ENCODE data around the gene TAS2R46. TPM values are rescaled to one million over a fixed set of nuclear protein-coding genes. Genes with fewer than 3 reads are reported as not detected.

TAS2R46 gene
- total RNA-seq, 2 experiments from 2014 or later, result 1.5 to 1.6 TPM

GRCh38 chr12:11016937-11017336 is 45.2 kb downstream of the TAS2R46 start:
- no peaks in the 10 kb centered on the region for H3K27me3 ChIP-seq (ENCODE audit: control insufficient read depth in 1 of 2, insufficient read depth in 2 of 2, low read length in 2 of 2)
- intact Hi-C loops (cut with DNase I, micrococcal nuclease), result loop anchor here in 1 of 2 experiments (10.0 kb wide), 1 partner anchor 618 kb away; no protein-coding TSS in a partner anchor
- H3K9me3 ChIP-seq (ENCODE audit: control insufficient read depth in 1 of 2, insufficient read depth in 1 of 2, low read length in 2 of 2), result no peaks in the 10 kb centered on the region
- H3K4me1 ChIP-seq (ENCODE audit: insufficient read depth, low read length), result no peaks in the 10 kb centered on the region
- DNase-seq, result no peak
- Mint-ChIP-seq H3K4me3 (no peak overlapping the region), H3K36me3 (ENCODE audit: low read depth) (peaks cover 51% of the 10 kb centered on the region), H3K27ac (no peak overlapping the region), H3K9me3 (no peaks in the 10 kb centered on the region), H3K27me3 (no peaks in the 10 kb centered on the region), H3K4me1 (ENCODE audit: low read depth) (peaks cover 8% of the 10 kb centered on the region)
- H3K4me3 ChIP-seq (ENCODE audit: low read length), result no peak overlapping the region
- CTCF ChIA-PET, result no interaction called here
- no peaks in the 10 kb centered on the region for H3K36me3 ChIP-seq (ENCODE audit: insufficient read depth, low read length)
- no peak overlapping the region for H3K27ac ChIP-seq (ENCODE audit: low read depth in 1 of 2, low read length in 2 of 2)
- POLR2A ChIA-PET, result no interaction called here
- no peak for TF ChIP-seq CTCF (IDR thresholded peaks at IDR 0.05)
- no peak for ATAC-seq (ENCODE audit: poor library complexity)

- DNase-seq (no peak), ATAC-seq (ENCODE audit: poor library complexity) (no peak)
- Mint-ChIP-seq H3K9me3 (no peaks in the 10 kb centered on the region), H3K27me3 (no peaks in the 10 kb centered on the region), H3K4me3 (no peak overlapping the region), H3K27ac (no peak overlapping the region), H3K36me3 (ENCODE audit: low read depth) (peaks cover 46% of the 10 kb centered on the region), H3K4me1 (ENCODE audit: low read depth) (peaks cover 8% of the 10 kb centered on the region)
- TF ChIP-seq CTCF (IDR thresholded peaks at IDR 0.05), result no peak
- intact Hi-C loops (cut with DNase I, micrococcal nuclease), result loop anchor here in 1 of 2 experiments (10.0 kb wide), 1 partner anchor 619 kb away; no protein-coding TSS in a partner anchor
- no peaks in the 10 kb centered on the region for H3K9me3 ChIP-seq (ENCODE audit: control insufficient read depth in 1 of 2, insufficient read depth in 1 of 2, low read length in 2 of 2)
- H3K4me3 ChIP-seq (ENCODE audit: low read length), result no peak overlapping the region
- no peaks in the 10 kb centered on the region for H3K27me3 ChIP-seq (ENCODE audit: control insufficient read depth in 1 of 2, insufficient read depth in 2 of 2, low read length in 2 of 2)
- no peak overlapping the region for H3K27ac ChIP-seq (ENCODE audit: low read depth in 1 of 2, low read length in 2 of 2)
- POLR2A ChIA-PET, result no interaction called here
- CTCF ChIA-PET, result no interaction called here
- H3K36me3 ChIP-seq (ENCODE audit: insufficient read depth, low read length), result no peaks in the 10 kb centered on the region
- no peaks in the 10 kb centered on the region for H3K4me1 ChIP-seq (ENCODE audit: insufficient read depth, low read length)
Observed at GRCh38 chr12:11015775-11016430, 46.2 kb downstream of the TAS2R46 start.

GRCh38 chr12:11014234-11014633 is 47.9 kb downstream of the TAS2R46 start:
- Mint-ChIP-seq H3K27me3 (no peaks in the 10 kb centered on the region), H3K27ac (no peak overlapping the region), H3K36me3 (ENCODE audit: low read depth) (peaks cover 36% of the 10 kb centered on the region), H3K4me1 (ENCODE audit: low read depth) (peaks cover 8% of the 10 kb centered on the region), H3K9me3 (no peaks in the 10 kb centered on the region), H3K4me3 (no peak overlapping the region)
- H3K9me3 ChIP-seq (ENCODE audit: control insufficient read depth in 1 of 2, insufficient read depth in 1 of 2, low read length in 2 of 2), result no peaks in the 10 kb centered on the region
- ATAC-seq (ENCODE audit: poor library complexity) (no peak), DNase-seq (no peak)
- H3K4me1 ChIP-seq (ENCODE audit: insufficient read depth, low read length), result no peaks in the 10 kb centered on the region
- no peaks in the 10 kb centered on the region for H3K36me3 ChIP-seq (ENCODE audit: insufficient read depth, low read length)
- H3K27me3 ChIP-seq (ENCODE audit: control insufficient read depth in 1 of 2, insufficient read depth in 2 of 2, low read length in 2 of 2), result no peaks in the 10 kb centered on the region
- ChIA-PET CTCF (no interaction called here), POLR2A (interaction anchor here (0.6 kb wide), 1 partner anchor 18 kb away, joined by 4 read pairs; no protein-coding TSS in a partner anchor)
- no peak overlapping the region for H3K27ac ChIP-seq (ENCODE audit: low read depth in 1 of 2, low read length in 2 of 2)
- H3K4me3 ChIP-seq (ENCODE audit: low read length), result no peak overlapping the region
- no peak for TF ChIP-seq CTCF (IDR thresholded peaks at IDR 0.05)
- intact Hi-C loops (cut with DNase I, micrococcal nuclease), result loop anchor here in 1 of 2 experiments (10.0 kb wide), 1 partner anchor 621 kb away; no protein-coding TSS in a partner anchor

Other genes starting within 250 kb of the TAS2R46 start
- not detected for gene TAS2R10, start 235.9 kb downstream of the TAS2R46 start, total RNA-seq
- gene PRR4, start 212.8 kb downstream of the TAS2R46 start, total RNA-seq, result not detected
- 10 to 100 TPM; 24.7 to 25.1 TPM for gene PRH1, start 178.0 kb downstream of the TAS2R46 start, total RNA-seq
- gene TAS2R13, start 152.7 kb downstream of the TAS2R46 start, total RNA-seq, result under 1 TPM; 0.41 to 0.59 TPM
- not detected for gene PRH2, start 133.1 kb downstream of the TAS2R46 start, total RNA-seq
- 1 to 10 TPM in 1 of 2 experiments, under 1 TPM in 1; 0.91 to 1.1 TPM for gene TAS2R14, start 123.0 kb downstream of the TAS2R46 start, total RNA-seq
- under 1 TPM; 0.36 to 0.67 TPM for gene TAS2R50, start 75.4 kb downstream of the TAS2R46 start, total RNA-seq
- gene TAS2R20, start 64.0 kb downstream of the TAS2R46 start, total RNA-seq, result 1 to 10 TPM in 1 of 2 experiments, under 1 TPM in 1; 0.75 to 1.0 TPM
- 1 to 10 TPM in 1 of 2 experiments, under 1 TPM in 1; 0.71 to 1.2 TPM for gene TAS2R19, start 39.7 kb downstream of the TAS2R46 start, total RNA-seq
- 1 to 10 TPM; 1.7 to 1.9 TPM for gene TAS2R31, start 30.9 kb downstream of the TAS2R46 start, total RNA-seq
- 1 to 10 TPM; 2.3 to 3.1 TPM for gene TAS2R43, start 30.0 kb upstream of the TAS2R46 start, total RNA-seq
- 1 to 10 TPM; 4.9 to 5.6 TPM for gene TAS2R30, start 72.3 kb upstream of the TAS2R46 start, total RNA-seq
- gene SMIM10L1, start 108.9 kb upstream of the TAS2R46 start, total RNA-seq, result 1 to 10 TPM; 9.0 to 9.6 TPM
- not detected for gene TAS2R42, start 124.6 kb upstream of the TAS2R46 start, total RNA-seq
- gene PRB3, start 207.4 kb upstream of the TAS2R46 start, total RNA-seq, result not detected
- gene PRB4, start 248.1 kb upstream of the TAS2R46 start, total RNA-seq, result not detected

Measured in CD4-positive, alpha-beta T cell (primary cell).